HG03521 (cell line): ENCODE measurements around the gene PRKRA.
"Not testable (repeated sequence)": the region's sequence is repeated elsewhere in the genome, so short reads cannot be mapped to it uniquely, and the experiment has no call there.

ENCODE experiments used
- ATAC-seq: cut with Tn5 transposase; IDR thresholded peaks from one replicate; pipeline ENCODE4 v1.9.1; 2021; ENCODE audit warnings: mild to moderate bottlenecking, moderate library complexity; ENCODE audit not compliant: unreplicated experiment

PRKRA gene

GRCh38 chr2:178450774-178451525, at the start of gene PRKRA, which contains the start of gene PJVK:
Gene PRKRA, minus strand, starts transcription at chr2:178451175. Its CDS starts 145 bp downstream, at chr2:178451030.
Gene PJVK, plus strand, starts transcription at chr2:178451378. Its CDS starts 2,032 bp downstream, at chr2:178453410.
- peak; percentile 81 for ATAC-seq

- no peak for ATAC-seq
Measured at GRCh38 chr2:178499640-178500039, 48.7 kb upstream of the PRKRA start.

GRCh38 chr2:178498137-178498536, 47.2 kb upstream of the PRKRA start:
- no peak for ATAC-seq

- ATAC-seq, result no peak
Measured at GRCh38 chr2:178496049-178496448, 45.1 kb upstream of the PRKRA start.

- no peak for ATAC-seq
Measured at GRCh38 chr2:178491612-178492011, 40.6 kb upstream of the PRKRA start.

- ATAC-seq, result no peak
Measured at GRCh38 chr2:178485356-178485755, 34.4 kb upstream of the PRKRA start.

- no peak for ATAC-seq
Measured at GRCh38 chr2:178484245-178485041, 33.5 kb upstream of the PRKRA start.

- no peak for ATAC-seq
Measured at GRCh38 chr2:178482437-178482836, 31.5 kb upstream of the PRKRA start.

GRCh38 chr2:178480227-178481181, 29.5 kb upstream of the PRKRA start, which contains the start of gene PLEKHA3:
Gene PLEKHA3, plus strand, starts transcription at chr2:178480457. Its CDS starts 413 bp downstream, at chr2:178480870.
- ATAC-seq, result peak; percentile 55

- no peak for ATAC-seq
Measured at GRCh38 chr2:178479758-178480226, 28.8 kb upstream of the PRKRA start.

GRCh38 chr2:178479275-178479616, 28.3 kb upstream of the PRKRA start:
- ATAC-seq, result no peak

- ATAC-seq, result peak; percentile 54
Measured at GRCh38 chr2:178478439-178479274, 27.7 kb upstream of the PRKRA start, which contains the start of gene FKBP7. Gene FKBP7, minus strand, starts transcription at chr2:178478600. Its CDS starts 101 bp downstream, at chr2:178478499.

- ATAC-seq, result no peak
Measured at GRCh38 chr2:178478130-178478438, 27.1 kb upstream of the PRKRA start.

GRCh38 chr2:178477443-178478129, 26.6 kb upstream of the PRKRA start:
- ATAC-seq, result no peak

GRCh38 chr2:178476477-178476876, 25.5 kb upstream of the PRKRA start:
- ATAC-seq, result no peak

GRCh38 chr2:178474560-178474959, 23.6 kb upstream of the PRKRA start:
- ATAC-seq, result no peak

- no peak for ATAC-seq
Measured at GRCh38 chr2:178473931-178474330, 23.0 kb upstream of the PRKRA start.

GRCh38 chr2:178473373-178473772, 22.4 kb upstream of the PRKRA start:
- ATAC-seq, result no peak

GRCh38 chr2:178471313-178471712, 20.3 kb upstream of the PRKRA start:
- ATAC-seq, result not testable (repeated sequence)
